GM12873 (cell line): ENCODE results near the gene ZNF281.

Experiments used
- TF ChIP-seq, protein P1 (sequence below): IDR thresholded peaks from 2 replicates; pipeline ENCODE4 v1.5.1; 2012; ENCODE audit warnings: low read depth, mild to moderate bottlenecking, moderate library complexity, low read length, control low read depth; ENCODE audit not compliant: insufficient read depth; ENCODE audit errors: missing control alignments

Gene ZNF281

DNA sequence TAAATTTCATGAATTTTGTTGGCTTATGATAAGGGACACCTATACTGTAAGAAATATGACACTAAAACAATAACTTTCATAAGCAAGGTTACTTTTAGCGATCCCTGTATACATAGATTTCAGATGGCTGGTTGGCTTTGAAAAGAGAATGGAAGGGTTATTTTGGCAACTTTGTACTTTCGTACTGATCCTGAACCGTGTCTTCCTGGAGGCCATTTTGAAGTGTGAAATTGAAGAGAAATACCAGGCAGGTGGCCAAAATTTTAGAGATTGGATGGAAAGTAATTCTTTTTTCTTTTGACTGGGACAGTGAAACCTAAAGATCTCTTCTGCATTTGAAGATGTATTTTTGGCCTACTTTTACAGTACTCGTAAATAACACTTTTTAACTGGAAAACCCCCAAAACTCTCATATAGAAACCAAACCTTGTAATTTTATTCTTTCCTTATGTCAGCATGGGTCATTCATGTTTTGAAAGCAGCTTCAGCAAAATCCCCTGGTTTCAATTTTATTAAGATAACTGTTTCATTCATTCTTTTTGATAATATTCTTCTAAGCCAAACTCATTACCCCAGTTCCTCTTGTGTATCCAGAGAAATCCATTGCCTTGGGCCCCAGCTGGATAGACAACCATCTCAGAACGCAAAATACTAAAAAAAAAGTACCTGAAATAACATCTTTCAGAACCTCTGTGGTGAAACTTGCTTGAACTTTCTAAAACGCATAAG lies 38.4 kb upstream of the ZNF281 start:
- TF ChIP-seq, protein P1, sequence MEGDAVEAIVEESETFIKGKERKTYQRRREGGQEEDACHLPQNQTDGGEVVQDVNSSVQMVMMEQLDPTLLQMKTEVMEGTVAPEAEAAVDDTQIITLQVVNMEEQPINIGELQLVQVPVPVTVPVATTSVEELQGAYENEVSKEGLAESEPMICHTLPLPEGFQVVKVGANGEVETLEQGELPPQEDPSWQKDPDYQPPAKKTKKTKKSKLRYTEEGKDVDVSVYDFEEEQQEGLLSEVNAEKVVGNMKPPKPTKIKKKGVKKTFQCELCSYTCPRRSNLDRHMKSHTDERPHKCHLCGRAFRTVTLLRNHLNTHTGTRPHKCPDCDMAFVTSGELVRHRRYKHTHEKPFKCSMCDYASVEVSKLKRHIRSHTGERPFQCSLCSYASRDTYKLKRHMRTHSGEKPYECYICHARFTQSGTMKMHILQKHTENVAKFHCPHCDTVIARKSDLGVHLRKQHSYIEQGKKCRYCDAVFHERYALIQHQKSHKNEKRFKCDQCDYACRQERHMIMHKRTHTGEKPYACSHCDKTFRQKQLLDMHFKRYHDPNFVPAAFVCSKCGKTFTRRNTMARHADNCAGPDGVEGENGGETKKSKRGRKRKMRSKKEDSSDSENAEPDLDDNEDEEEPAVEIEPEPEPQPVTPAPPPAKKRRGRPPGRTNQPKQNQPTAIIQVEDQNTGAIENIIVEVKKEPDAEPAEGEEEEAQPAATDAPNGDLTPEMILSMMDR, result no peak

DNA sequence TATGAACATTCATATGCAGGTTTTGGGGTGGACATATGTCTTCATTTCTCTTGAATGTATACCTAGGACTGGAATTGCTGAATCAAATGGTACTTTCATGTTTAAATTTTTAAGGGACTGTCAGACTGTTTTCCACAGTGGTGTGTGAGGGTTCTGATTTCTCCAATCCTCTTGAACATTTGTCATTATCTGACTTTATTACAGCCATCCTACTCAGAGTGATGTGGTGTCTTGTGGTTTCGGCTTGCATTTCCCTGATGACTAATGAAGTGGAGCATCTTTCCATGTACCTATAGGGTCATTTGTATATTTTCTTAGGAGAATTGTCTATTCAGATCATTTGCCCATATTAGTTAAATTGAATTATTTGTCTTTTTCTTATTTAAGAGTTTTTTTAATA lies 35.4 kb upstream of the ZNF281 start:
- TF ChIP-seq, protein P1, result no peak

GRCh38 chr1:200444478-200444877 lies 34.6 kb upstream of the ZNF281 start:
- TF ChIP-seq, protein P1, result no peak

DNA sequence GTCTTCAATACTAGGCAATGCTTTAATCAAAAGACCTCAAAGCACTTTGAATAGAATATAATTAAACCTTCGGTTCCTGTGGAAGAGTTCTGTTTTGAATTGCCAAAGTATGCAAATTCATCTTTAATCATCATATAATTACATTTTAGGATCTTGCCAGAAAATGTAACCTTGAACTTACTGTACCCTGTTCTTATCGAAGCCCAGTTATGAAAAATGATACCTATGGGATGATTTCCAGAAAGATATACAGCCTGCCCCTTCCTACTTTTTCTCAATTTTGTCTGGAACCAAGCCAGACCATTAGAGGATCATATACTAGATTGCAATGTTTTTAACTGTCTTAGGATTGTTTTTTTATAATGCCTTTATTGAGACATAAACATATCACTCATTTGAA lies 34.0 kb upstream of the ZNF281 start:
- TF ChIP-seq, protein P1, result no peak

- TF ChIP-seq, protein P1, result no peak
Measured at GRCh38 chr1:200442537-200443156, 32.8 kb upstream of the ZNF281 start.

GRCh38 chr1:200442023-200442422 lies 32.2 kb upstream of the ZNF281 start:
- TF ChIP-seq, protein P1, result no peak

GRCh38 chr1:200438911-200439310 lies 29.1 kb upstream of the ZNF281 start:
- TF ChIP-seq, protein P1, result no peak
